ENCODE data around the gene ANGEL1.

The ANGEL1 gene, protein sequence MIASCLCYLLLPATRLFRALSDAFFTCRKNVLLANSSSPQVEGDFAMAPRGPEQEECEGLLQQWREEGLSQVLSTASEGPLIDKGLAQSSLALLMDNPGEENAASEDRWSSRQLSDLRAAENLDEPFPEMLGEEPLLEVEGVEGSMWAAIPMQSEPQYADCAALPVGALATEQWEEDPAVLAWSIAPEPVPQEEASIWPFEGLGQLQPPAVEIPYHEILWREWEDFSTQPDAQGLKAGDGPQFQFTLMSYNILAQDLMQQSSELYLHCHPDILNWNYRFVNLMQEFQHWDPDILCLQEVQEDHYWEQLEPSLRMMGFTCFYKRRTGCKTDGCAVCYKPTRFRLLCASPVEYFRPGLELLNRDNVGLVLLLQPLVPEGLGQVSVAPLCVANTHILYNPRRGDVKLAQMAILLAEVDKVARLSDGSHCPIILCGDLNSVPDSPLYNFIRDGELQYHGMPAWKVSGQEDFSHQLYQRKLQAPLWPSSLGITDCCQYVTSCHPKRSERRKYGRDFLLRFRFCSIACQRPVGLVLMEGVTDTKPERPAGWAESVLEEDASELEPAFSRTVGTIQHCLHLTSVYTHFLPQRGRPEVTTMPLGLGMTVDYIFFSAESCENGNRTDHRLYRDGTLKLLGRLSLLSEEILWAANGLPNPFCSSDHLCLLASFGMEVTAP

DNA sequence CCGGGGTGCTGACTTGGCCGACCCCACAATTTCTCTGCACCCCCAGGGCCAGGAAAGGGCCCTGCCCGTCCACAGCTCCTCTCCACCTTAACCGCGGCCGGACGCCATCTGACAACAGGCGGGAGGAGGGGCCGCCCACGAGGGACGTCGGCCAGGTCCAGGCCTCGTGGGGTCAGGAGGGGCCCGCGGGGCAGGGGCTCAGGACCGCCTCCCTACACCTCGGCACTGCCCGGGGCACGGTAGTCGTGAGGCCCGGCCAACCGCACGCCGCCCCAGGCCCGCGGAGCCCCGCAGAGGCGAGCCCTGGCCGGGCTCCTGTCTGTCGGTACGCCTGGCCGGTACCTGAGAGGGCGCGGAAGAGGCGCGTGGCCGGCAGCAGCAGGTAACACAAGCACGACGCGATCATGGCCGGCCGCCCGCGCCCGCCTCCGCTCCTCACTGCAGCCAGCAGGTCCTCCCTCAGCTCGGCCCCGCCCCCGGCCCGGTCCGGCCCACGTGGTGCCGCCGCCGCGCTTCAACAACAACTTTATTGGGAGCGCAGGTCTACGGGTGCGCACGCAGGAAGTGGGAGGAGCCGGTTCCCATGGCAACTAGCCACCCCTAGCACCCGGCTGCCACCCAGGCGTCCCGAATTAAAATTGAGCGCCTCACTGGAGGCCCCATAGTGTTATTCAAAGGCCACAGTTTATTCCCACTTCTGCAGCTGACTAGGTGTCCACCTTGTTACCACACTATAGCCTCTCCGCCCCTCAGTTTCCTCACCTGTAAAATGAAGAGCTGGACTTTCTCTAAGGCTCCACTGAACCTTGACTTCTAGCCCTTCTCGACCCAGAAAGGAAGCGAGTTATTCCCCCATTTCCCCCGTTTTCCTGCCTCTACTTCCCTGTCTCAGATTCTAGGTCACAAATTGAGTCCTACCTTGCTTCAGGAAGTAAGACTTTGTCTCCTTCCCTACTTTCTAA, at the start of gene ANGEL1:
TSS of gene ANGEL1 (minus strand) at position 461 of the 962 bp plus-strand sequence. CDS start at position 406, 55 bp downstream.
- DNase-seq: peak; percentile 94

DNA sequence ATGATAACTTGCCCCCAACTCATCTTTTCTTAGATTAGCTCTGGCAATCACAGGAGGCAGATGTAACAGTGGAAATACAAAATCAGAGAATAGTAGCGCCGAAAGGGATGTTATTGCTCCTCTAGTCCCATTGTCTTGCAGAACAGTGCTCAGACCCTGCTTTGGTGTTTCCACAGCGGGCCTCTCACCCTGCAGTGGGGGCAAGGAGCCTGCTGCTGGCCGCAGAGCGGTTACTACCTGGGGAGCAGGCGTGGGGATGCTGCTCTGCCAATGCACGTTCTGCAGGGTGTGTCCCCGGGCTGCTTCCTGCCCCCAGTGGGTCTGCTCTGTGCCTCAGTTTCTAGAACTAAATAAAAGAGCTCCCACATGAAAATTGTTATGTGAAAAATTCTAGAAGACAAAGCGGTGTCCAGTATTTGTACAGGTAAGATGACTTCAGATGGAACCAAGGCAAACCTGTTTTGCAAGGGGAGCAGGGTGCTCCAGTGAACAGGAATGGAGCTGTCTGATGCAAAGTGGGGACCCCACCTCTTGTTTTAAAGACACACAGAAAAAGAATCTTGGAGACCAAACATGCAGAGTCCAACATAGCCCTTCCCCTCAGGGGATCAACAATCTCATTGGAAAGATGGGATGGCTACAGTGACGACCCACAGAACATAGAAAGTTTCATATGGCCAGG, 49.0 kb upstream of the ANGEL1 start:
- no peak for DNase-seq

DNA sequence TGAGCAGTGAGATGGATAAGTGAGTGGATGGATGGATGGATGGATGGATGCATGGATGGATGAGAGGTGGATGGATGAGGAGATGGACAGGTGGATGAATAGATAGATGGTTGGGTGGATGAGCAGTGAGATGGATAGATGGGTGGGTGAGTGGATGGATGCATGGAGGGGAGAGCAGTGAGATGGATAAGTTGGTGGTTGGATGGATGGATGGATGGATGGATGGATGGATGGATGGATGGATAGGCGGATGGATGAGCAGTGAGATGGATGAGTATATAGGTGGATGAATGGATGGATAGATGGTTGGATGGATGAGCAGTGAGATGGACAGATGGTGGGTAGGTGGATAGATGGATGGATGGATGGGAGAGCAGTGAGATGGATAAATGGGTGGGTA, 44.1 kb upstream of the ANGEL1 start:
- no peak for DNase-seq

DNA sequence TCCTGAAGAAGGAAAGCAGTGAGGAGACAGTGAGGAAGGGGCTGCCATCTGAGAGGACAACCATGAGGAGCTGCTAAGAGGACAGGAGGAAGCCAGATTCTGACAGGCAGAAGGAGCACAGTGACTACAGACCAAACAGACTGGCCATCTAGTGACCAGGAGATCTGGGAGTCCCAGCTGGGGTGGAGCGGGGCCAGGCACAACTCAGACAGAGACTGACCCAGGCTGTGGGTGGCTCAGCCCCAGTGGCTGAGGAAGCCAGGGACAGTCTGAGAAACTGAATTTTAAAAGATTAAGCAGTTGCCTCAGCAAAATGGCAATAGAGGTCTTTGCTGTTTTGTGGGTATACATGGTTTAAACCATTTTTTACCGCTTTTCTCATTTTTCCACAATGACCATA, 42.4 kb upstream of the ANGEL1 start:
- DNase-seq: no peak

DNA sequence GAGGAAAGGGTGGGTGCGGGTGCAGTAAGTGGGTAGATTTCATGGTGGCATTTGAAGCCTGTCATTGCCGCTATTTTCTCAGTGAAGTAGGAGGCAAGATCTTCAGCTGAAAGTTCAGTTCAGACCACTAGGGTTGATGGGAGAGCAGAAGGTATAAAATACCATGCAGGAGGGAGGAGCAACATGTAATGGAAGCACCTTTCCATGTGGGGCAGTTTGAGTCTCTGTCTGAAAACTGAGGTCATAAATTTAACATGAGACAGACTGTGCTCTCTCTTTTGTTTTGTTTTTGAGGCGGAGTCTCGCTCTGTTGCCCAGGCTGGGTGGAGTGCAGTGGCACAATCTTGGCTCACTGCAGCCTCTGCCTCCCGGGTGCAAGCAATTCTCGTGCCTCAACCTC, 36.2 kb upstream of the ANGEL1 start:
- DNase-seq: no peak

DNA sequence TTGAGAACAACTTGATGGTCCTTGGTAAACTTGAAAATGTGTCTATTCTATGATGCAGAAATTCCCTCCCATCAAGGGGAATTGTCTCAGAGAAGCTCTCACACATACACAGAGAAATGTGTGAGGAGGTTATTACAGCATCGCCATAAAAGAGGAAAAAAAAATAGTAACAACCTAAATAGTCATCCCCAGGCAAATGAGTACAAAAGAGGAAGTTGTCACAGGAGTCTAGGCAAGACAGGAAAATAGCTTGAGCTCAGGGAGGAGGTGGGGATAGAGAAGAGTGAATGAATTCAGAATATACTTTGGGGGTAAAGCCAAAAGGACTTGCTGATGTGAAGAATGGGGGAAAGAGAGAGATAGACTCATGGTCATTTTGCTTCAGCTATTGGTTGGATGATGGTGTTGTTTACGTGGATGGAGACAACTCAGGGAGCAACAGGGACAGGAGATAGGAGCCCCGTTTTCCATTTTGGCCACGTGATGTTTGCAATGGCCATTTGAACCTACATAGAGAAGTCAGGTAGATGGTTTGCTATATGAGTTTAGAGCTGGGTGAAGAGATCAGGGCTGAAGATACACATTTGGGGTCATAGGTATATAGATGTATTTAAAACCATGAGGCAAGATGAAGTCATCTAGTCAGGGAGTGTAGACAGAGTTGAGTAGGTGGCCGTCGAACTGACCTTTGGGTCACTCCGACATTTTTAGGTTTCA, 33.8 kb upstream of the ANGEL1 start:
- no peak for DNase-seq

DNA sequence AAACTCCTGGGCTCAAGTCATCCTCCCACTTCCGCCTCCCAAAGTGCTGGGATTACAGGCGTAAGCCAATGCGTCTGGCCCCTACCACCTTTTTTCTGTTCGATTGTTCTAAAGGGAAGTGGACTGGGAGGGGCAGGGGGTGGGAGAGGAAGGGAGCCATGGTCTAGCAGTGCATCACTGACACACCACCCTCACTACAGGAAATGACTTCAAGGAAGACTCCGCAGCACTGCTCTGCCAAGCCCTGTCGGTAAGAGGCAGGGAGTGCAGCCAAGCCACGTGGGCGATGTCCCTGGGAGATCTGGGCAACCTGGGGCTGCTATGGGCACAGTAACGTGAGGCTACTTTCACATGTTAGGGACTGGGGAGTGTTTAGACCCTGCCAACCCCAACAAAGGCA, 31.5 kb upstream of the ANGEL1 start:
- peak; percentile 29 for DNase-seq

DNA sequence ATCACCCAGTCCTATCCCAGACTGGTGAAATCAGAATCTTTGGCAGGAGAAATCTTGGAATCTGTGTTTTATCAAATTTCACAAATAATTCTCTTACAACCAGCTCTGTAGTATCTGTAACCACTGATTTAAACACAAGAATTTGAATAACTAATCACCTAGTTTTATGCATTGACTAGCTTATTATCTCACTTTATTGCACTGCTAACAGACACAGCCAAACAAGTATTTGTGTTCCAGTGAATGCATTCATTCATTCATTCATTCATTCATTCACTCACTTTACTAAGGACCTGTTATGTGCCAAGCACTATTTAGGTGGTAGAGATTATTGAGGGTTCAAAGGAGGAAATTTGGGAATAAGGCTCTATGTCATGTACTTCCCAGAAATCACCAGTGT, 29.7 kb upstream of the ANGEL1 start:
- no peak for DNase-seq

DNA sequence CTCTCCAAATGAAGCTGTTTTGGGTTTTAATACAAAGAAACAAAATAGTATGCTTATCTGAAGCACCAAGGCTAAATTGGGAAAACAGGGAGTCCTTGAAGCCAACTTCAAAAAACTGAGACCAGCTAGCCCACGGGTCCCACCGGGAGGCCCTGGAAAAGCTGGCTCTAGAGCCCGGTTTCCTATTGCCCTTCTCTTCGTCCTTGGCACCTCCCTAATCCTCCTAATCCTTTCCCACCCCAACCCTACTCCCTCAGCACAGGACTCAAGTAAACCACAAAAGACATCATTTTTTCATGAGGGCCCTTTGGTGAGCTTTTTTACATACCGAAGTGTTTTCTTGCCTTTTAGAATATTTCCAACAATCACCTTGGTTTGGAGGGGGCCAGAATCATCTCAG, 24.8 kb upstream of the ANGEL1 start:
- DNase-seq: no peak

DNA sequence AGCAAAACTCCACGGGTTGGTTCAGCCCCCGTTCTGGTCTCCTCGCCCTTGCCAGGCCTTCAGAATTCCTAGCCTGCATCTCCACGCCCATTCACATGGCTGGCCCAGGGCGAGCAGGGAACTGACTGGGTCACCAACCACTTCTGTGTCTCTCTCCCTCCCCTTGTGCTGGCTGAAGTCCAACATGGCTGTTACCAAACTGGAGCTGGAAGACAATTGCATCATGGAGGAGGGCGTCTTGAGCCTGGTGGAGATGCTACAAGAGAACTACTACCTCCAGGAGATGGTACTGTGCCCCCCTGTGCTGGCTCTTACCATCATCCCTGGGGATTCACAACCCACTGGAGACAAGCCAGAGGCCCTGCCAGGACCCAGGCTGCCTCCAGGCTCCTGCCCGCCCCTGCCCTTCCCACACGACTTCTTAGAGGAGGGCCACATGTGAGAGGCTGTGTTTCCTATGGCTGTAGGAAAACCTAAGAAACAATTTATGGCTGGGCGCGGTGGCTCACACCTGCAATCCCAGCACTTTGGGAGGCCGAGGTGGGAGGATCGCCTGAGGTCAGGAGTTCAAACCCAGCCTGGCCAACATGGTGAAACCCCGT, 23.4 kb upstream of the ANGEL1 start:
- no peak for DNase-seq

DNA sequence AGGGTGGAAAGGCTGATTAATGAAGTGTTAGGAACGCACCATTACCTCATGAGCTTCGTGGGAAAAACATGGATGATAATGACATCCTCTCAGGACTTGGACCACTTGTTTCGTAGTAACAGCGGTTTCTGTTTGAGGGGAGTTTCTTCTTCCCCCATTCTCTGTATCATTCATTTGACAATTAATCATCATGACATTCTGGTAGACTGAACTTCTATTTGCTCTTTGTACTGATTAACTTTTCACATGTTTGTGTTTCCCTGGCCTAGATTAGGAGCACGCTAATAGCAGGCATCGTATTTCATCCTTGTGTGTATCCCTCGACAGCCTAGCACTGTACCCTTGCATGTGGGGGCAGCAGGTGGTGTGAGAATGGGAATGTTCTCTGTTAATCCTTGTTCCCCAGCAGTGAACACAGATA, 21.6 kb upstream of the ANGEL1 start:
- no peak for DNase-seq

DNA sequence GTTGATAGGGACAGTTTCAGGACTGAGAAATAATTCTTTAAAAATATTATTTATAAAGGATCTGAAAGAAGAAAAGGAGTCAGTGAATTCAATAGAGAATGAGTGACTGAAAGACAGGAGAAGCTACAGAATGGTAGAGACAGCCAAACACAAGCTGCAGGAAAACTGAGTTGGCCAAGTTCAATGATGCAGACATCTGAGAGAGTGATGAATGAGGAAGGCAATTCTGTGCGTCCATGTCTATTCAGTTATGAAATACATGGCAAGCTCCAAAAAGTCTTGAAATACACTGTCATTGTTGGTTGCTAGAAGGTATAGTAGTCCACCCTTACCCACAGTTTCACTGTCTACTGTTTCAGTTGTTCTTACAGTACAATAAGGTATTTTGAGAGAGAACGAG, 20.3 kb upstream of the ANGEL1 start:
- no peak for DNase-seq

DNA sequence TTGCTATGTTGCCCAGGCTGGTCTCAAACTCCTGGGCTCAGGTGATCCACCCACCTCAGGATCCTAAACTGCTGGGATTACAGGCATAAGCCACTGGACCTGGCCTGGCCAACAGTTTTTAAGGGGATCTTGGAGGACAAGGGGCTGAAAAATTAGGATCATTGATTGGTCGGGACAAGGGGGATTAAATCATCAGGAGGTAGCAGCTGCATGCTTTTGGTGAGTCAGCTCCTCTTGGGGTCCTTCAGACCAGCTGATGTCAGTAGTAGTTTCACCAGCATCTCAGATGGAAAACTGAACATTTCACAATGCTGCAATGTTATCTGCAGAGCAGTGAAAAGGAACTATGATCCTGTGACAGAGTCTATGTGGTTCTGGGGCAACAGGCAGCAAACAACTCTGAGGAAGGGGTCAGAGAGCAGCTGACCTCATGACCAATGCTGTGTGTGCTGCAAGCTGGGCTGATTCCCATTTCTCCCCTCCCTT, 19.9 kb upstream of the ANGEL1 start:
- no peak for DNase-seq

DNA sequence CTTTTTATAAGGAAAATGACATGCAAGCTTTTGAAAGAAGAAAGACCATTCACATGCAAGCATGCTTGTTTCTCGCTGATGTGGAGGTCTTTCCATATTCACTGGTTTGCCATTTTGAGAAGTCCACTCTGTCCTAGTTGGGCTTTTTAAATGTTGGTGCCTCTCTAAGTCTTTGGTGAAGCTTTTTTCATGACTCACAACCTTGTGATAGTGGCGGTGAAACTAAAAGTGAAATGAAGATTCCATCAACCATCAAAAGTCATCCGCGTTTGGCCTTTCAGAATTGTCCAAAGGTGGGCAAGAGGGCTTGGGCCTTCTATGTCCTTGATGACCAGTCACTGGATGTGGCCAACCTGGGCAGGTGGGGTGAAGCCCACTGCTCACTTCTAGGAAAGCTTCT, 17.9 kb upstream of the ANGEL1 start:
- no peak for DNase-seq

DNA sequence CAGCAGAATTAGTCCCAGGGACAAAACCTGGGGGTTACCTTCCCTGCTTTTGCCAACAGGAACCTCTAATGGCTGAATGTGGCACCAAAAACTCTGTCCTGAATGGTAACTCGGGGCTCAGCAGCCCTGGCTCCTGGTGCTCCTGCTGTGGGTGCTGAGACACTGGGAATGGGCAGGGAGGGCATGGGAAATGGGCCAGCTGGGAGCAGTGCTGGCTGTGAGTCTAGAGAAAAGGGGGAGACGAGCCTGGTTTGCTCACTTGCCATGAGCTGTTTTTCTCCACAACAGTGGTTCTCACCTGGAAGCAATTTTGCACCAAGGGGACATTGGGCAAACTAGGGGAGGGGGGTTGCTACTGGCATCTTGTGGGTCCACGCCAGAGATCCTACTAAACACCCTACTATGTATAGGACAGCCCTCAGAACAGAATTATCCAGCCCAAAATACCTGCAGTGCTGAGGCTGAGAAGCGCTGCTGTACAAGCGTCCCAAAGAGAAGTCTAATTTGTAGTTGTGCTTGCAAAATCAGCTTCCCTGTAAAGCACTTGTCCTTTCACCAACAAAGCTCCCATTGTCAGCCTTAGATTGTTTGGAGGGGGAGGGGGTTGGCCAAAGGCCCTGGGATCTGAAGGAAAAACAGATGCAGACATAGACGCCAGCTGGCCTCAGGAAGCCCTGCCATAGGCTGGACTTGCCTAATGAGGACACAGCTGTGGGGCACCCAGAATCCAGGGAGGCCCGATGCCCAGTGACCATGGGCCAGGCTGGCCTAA, 17.2 kb upstream of the ANGEL1 start:
- no peak for DNase-seq

DNA sequence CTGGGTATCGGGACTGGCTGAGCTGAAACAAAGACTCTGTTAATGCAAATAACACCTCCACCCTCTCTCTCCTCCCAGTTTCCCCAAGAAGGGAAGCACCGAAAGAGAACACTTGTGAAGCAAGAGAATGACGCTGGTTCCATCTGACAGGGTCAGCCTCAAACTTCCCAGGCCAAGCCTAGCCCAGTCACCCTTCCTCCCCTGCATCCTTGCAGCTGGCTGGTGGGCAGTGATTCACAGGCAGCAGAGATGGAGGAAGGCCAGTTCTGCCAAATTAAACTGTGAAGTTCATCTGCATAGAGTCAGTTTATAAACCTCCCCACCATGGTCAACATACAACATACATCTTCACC, 16.3 kb upstream of the ANGEL1 start:
- DNase-seq: no peak

DNA sequence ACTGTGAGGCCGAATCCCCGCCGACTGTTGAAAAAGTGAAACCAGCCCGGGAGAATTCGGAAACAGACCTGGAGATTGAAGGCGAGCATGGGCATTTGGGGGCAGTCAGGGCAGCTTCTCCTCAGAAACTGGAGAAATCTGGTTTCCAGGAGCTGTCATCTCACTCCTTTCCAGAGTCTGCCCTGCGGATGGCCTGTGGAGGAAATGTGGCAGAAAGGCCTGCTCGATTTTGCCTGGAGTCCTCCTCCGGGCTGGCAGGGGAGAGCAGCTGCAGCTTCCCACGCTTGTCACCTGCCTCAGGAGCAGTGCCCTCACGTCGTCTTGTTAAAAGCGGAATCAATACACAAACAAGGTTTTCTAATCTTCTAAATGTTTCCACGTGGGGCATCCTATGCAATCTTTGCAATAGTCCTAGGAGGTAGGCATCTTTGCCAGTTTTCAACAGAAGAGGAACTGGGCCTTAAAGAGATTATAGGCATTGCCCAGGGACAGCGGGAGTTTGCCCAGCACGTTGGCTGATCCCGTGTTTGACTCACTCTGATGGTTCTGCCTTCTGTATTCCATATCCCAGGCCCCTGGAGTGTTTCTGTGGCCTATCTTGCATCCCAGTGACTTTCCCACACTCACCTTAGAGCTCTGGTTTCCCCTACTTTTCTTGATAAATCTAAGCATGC, 15.8 kb upstream of the ANGEL1 start:
- no peak for DNase-seq

DNA sequence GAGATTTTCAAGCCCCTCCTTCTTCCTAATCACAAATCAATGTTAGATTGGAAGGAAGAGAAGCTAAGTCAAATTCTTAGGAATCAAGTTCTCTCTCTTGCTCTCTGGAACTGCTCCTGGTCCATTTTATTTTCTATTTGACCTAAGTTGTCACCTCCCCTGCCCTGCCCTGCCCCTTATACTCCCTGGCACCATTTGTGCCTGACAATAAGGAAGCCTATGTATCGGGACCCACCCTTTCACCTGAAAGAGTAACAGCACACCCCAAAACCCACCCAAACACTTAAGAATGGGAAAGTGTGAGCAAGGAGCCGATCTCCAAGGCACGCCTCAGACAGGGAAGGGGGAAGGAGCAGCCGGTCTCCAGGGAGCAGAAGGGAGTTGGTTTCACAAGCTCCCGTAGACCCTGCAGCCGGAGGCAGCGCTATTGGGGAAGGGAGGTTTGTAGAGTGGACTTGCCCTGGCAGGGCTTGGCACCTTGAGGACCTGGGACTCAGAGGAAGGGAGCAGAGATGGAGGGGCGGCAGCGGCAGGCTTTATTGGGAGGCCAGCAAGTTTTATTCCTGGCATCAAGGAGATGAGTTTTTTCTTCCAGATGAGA, 15.1 kb upstream of the ANGEL1 start:
- no peak for DNase-seq

DNA sequence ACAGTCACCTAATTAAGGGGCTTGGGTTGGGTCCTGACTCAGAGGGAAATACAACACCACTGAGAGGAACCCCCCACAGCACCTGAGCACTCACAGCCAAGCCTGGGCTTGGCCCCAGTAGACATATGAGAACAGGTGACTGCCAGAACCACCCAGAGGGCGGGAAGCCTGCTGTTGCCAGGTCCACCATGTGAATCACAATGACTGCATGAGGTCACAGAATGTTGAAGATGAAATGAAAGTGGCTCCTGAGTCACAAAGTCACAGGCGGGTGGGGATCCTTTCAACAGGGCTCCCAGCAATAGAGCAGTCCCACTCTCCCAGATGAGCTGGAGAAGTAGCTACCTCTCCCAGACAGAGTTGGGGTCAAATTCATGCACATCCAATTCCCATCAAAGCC, 13.4 kb upstream of the ANGEL1 start, which contains the start of gene LRRC74A:
TSS of gene LRRC74A (plus strand) at position 287 of the 400 bp plus-strand sequence. CDS start 290 bp downstream, outside the sequence.
- no peak for DNase-seq

DNA sequence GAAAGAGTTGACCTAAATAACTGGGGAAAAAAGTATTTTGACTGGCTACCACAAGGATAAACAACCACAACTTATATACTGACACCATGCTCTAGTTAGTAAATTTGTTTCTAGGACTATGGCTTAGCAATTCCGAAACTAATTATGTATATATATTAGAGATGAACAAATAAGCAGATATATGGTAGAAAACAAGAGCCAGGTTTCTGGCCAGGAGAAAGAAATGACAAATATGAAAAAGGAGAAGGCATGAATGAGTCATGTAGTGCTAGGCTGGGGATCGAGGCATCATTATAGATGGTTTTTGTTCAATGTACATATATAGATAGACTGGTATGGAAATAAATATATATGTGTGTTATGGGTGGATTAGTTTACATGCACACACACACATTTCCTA, 8.0 kb upstream of the ANGEL1 start:
- DNase-seq: no peak
